ENCODE data around the gene RPL12. TPM values are rescaled to one million over a fixed set of nuclear protein-coding genes. Genes with fewer than 3 reads are reported as not detected.

Gene RPL12
- total and polyA plus RNA-seq, 2 donors (not counting 1 experiment from before 2014, with no cell fraction given): 1,334 to 3,459 TPM

- no peak overlapping the region for H3K4me3 Mint-ChIP-seq
Measured at GRCh38 chr9:127407492-127407843, 43.7 kb downstream of the RPL12 start.

More at GRCh38 chr9:127407492-127407843, 43.7 kb downstream of the RPL12 start:
- H3K27me3 ChIP-seq (replicated peaks in 1 of 4; ENCODE audit: control extremely low read depth in 1 of 4, control insufficient read depth in 3 of 4, insufficient read depth in 4 of 4, low read length in 3 of 4): no peaks in the 10 kb centered on the region
- Mint-ChIP-seq H3K4me1 (peaks cover 8% of the 10 kb centered on the region), H3K27ac (no peak overlapping the region), H3K9me3 (ENCODE audit: insufficient read depth) (no peaks in the 10 kb centered on the region), H3K27me3 (no peaks in the 10 kb centered on the region)
- peaks cover 0 to 5% of the 10 kb centered on the region in 2 experiments for H3K36me3 ChIP-seq (replicated peaks in 1 of 2; ENCODE audit: control extremely low read depth in 1 of 2, control insufficient read depth in 1 of 2, extremely low read depth in 1 of 2, insufficient read depth in 2 of 2, low read length in 1 of 2)
- ATAC-seq (ENCODE audit: low read depth) (no peak), DNase-seq (no peak)
- peaks cover 3 to 5% of the 10 kb centered on the region in 2 donors for H3K4me1 ChIP-seq (ENCODE audit: control insufficient read depth in 2 of 2, insufficient read depth in 2 of 2, low read length in 2 of 2)
- H3K27ac ChIP-seq (ENCODE audit: low read length in 2 of 2): no peak overlapping the region
- no peak overlapping the region for H2AFZ ChIP-seq (ENCODE audit: insufficient read depth, low read depth, low read length, poor library complexity, severe bottlenecking)
- H3K79me2 ChIP-seq (ENCODE audit: control insufficient read depth, insufficient read depth, low read length): no peaks in the 10 kb centered on the region
- WGBS (ENCODE audit: insufficient coverage): 96% methylated on average over 6 of the region's 6 CpGs
- ChIA-PET POLR2A (no interaction called here), CTCF (interaction anchor here (0.6 to 0.7 kb wide), 2 partner anchors 196 to 701 kb away, joined by 3 to 4 read pairs; no protein-coding TSS in a partner anchor)
- no peaks in the 10 kb centered on the region for H4K20me1 ChIP-seq (ENCODE audit: control insufficient read depth, insufficient read depth, low read length, poor library complexity, severe bottlenecking)
- no peak overlapping the region for H3K9ac ChIP-seq (ENCODE audit: low read length)
- intact Hi-C loops (cut with micrococcal nuclease): no loop called here
- no peaks in the 10 kb centered on the region for H3K9me3 ChIP-seq (ENCODE audit: control extremely low read depth in 1 of 3, control insufficient read depth in 2 of 3, insufficient read depth in 1 of 3, low read length in 2 of 3)
- no peak overlapping the region for H3K4me2 ChIP-seq (replicated peaks; ENCODE audit: low read depth, low read length, poor library complexity, severe bottlenecking)
- TF ChIP-seq EZH2 (IDR thresholded peaks at IDR 0.05; ENCODE audit: borderline replicate concordance, insufficient read depth, low read depth, low read length, poor library complexity, severe bottlenecking): no peak
- TF ChIP-seq CTCF (IDR thresholded peaks at IDR 0.05): no peak
- no peak overlapping the region for H3K4me3 ChIP-seq (ENCODE audit: control extremely low read depth in 1 of 5, extremely low read depth in 1 of 5, insufficient read depth in 1 of 5, low read depth in 2 of 5, low read length in 4 of 5)
